H9 (cell line): Measurements from ENCODE around the gene LIPT1. TPM values are rescaled to one million over a fixed set of nuclear protein-coding genes. Genes with fewer than 3 reads are reported as not detected.

Source experiments
- DNase-seq: peaks from one replicate; pipeline ENCODE4 v3.0.0-alpha.2; 2017
- H2AFZ ChIP-seq: one replicate; pipeline ENCODE4 v1.6.1; 2013; ENCODE audit warnings: mild to moderate bottlenecking, low read length, control low read depth, moderate library complexity
- H2AK5ac ChIP-seq: 2 replicates; pipeline ENCODE4 v1.6.1; 2013; ENCODE audit warnings: low read length, control low read depth, mixed read lengths; ENCODE audit not compliant: insufficient read length
- H2BK120ac ChIP-seq: one replicate; pipeline ENCODE4 v1.6.1; 2013; ENCODE audit warnings: low read depth, mild to moderate bottlenecking, low read length, control low read depth, inconsistent platforms; ENCODE audit not compliant: poor library complexity, severe bottlenecking
- H2BK12ac ChIP-seq: 2 replicates; pipeline ENCODE4 v1.6.1; 2013; ENCODE audit warnings: low read length, control low read depth, mixed read lengths, low read depth; ENCODE audit not compliant: insufficient read length
- H2BK15ac ChIP-seq: 2 replicates; pipeline ENCODE4 v1.6.1; 2013; ENCODE audit warnings: low read depth, low read length, control low read depth
- H2BK20ac ChIP-seq: one replicate; pipeline ENCODE4 v1.6.1; 2013; ENCODE audit warnings: low read depth, mild to moderate bottlenecking, low read length, control low read depth, inconsistent platforms; ENCODE audit not compliant: poor library complexity, severe bottlenecking
- H2BK5ac ChIP-seq: 2 replicates; pipeline ENCODE4 v1.6.1; 2013; ENCODE audit warnings: low read length, control low read depth, mixed read lengths; ENCODE audit not compliant: insufficient read length
- H3K14ac ChIP-seq: 2 replicates; pipeline ENCODE4 v1.6.1; 2013; ENCODE audit warnings: low read length, control low read depth; ENCODE audit not compliant: insufficient read depth
- H3K18ac ChIP-seq: 2 replicates; pipeline ENCODE4 v1.6.1; 2013; ENCODE audit warnings: low read depth, mild to moderate bottlenecking, mixed read lengths, low read length, control low read depth; ENCODE audit not compliant: insufficient read length
- H3K23ac ChIP-seq: 2 replicates; pipeline ENCODE4 v1.6.1; 2013; ENCODE audit warnings: low read length, control low read depth, mixed read lengths, low read depth; ENCODE audit not compliant: insufficient read length
- H3K23me2 ChIP-seq: 2 replicates; pipeline ENCODE4 v1.6.1; 2013; ENCODE audit warnings: low read depth, mild to moderate bottlenecking, mixed read lengths, low read length, control low read depth; ENCODE audit not compliant: insufficient read length, poor library complexity, severe bottlenecking
- H3K27ac ChIP-seq: 2 replicates; pipeline ENCODE4 v1.5.1; 2013; ENCODE audit warnings: low read length, control low read depth, mixed read lengths, low read depth; ENCODE audit not compliant: insufficient read length
- H3K27me3 ChIP-seq: 2 replicates; pipeline ENCODE4 v1.6.1; 2013; ENCODE audit warnings: low read length, control low read depth, inconsistent platforms; ENCODE audit not compliant: insufficient read depth
- H3K4ac ChIP-seq: 2 replicates; pipeline ENCODE4 v1.6.1; 2013; ENCODE audit warnings: low read depth, mild to moderate bottlenecking, control low read depth, inconsistent platforms, low read length, moderate library complexity
- H3K4me1 ChIP-seq: 2 replicates; pipeline ENCODE4 v1.6.1; 2013; ENCODE audit warnings: low read length, control low read depth, inconsistent platforms; ENCODE audit not compliant: insufficient read depth
- H3K4me2 ChIP-seq: 2 replicates; pipeline ENCODE4 v1.6.1; 2013; ENCODE audit warnings: low read length, control low read depth, mixed read lengths; ENCODE audit not compliant: insufficient read length, insufficient read depth
- H3K56ac ChIP-seq: 2 replicates; pipeline ENCODE4 v1.6.1; 2013; ENCODE audit warnings: low read depth, mild to moderate bottlenecking, mixed read lengths, low read length, control low read depth; ENCODE audit not compliant: insufficient read length
- H3K79me1 ChIP-seq: 2 replicates; pipeline ENCODE4 v1.6.1; 2013; ENCODE audit warnings: low read depth, mild to moderate bottlenecking, moderate library complexity, low read length, control low read depth, inconsistent platforms; ENCODE audit not compliant: insufficient read depth, poor library complexity, severe bottlenecking
- H3K79me2 ChIP-seq: 2 replicates; pipeline ENCODE4 v1.6.1; 2013; ENCODE audit warnings: low read length, control low read depth, inconsistent platforms; ENCODE audit not compliant: insufficient read depth
- H3K9ac ChIP-seq: 2 replicates; pipeline ENCODE4 v1.6.1; 2013; ENCODE audit warnings: low read length, control low read depth, mixed read lengths; ENCODE audit not compliant: insufficient read length; ENCODE audit errors: extremely low read depth
- H3K9me3 ChIP-seq: one replicate; pipeline ENCODE4 v1.6.1; 2013; ENCODE audit warnings: low read depth, low read length, inconsistent platforms; ENCODE audit not compliant: control insufficient read depth
- H3T11ph ChIP-seq: one replicate; pipeline ENCODE4 v1.6.1; 2013; ENCODE audit warnings: mild to moderate bottlenecking, low read length, control low read depth, inconsistent platforms
- H4K20me1 ChIP-seq: one replicate; pipeline ENCODE4 v1.6.1; 2013; ENCODE audit not compliant: control insufficient read depth, insufficient read length, insufficient read depth
- H4K5ac ChIP-seq: 2 replicates; pipeline ENCODE4 v1.6.1; 2013; ENCODE audit warnings: low read depth, mild to moderate bottlenecking, mixed read lengths, low read length, control low read depth; ENCODE audit not compliant: insufficient read length
- H4K8ac ChIP-seq: replicated peaks from 2 replicates; pipeline ENCODE4 v1.6.1; 2013; ENCODE audit warnings: low read length, control low read depth, mixed read lengths, low read depth; ENCODE audit not compliant: insufficient read length
- H4K91ac ChIP-seq: 2 replicates; pipeline ENCODE4 v1.6.1; 2013; ENCODE audit warnings: low read depth, mild to moderate bottlenecking, moderate library complexity, mixed read lengths, low read length, control low read depth; ENCODE audit not compliant: insufficient read length
- H3K27ac Mint-ChIP-seq, 3 experiments: 2 replicates in 2 of 3; 3 replicates in 1 of 3; pipeline ENCODE4 v1.8.0; 2020 to 2021; ENCODE audit warnings: mixed read lengths in 3 of 3, mild to moderate bottlenecking in 1 of 3, moderate library complexity in 1 of 3
- H3K27me3 Mint-ChIP-seq: 2 replicates; pipeline ENCODE4 v1.8.0; 2021; ENCODE audit warnings: low read depth, mild to moderate bottlenecking, moderate library complexity, mixed read lengths
- H3K36me3 Mint-ChIP-seq, 3 experiments: 2 replicates in 2 of 3; 3 replicates in 1 of 3; pipeline ENCODE4 v1.8.0; 2020 to 2021; ENCODE audit warnings: low read depth in 3 of 3, mixed read lengths in 3 of 3; ENCODE audit not compliant: insufficient read depth in 1 of 3
- H3K4me1 Mint-ChIP-seq, 2 experiments: 2 replicates each; pipeline ENCODE4 v1.8.0; 2020; ENCODE audit warnings: mixed read lengths in 2 of 2
- H3K4me3 Mint-ChIP-seq, 2 experiments: 2 replicates in 1 of 2; 3 replicates in 1 of 2; pipeline ENCODE4 v1.8.0; 2020 to 2021; ENCODE audit warnings: mild to moderate bottlenecking in 2 of 2, mixed read lengths in 2 of 2, moderate library complexity in 1 of 2
- H3K9me3 Mint-ChIP-seq, 2 experiments: 2 replicates in 1 of 2; 3 replicates in 1 of 2; pipeline ENCODE4 v1.8.0; 2020; ENCODE audit warnings: mild to moderate bottlenecking in 2 of 2, mixed read lengths in 2 of 2, moderate library complexity in 1 of 2
- WGBS: extraction: QIAGEN DNeasy Blood & Tissue Kit; methylation state at CpG from one replicate; pipeline ENCODE4 v1.1.7; 2013; ENCODE audit warnings: missing lambda C conversion rate, low lambda C conversion rate, mixed read lengths; ENCODE audit not compliant: insufficient read length; ENCODE audit errors: extremely low coverage; 5-methylcytosine and 5-hydroxymethylcytosine counted together
- total RNA-seq: library from RNA; stranded (reverse); gene quantifications from 2 replicates; pipeline ENCODE4 v1.2.1, GENCODE V29; 2021
- TF ChIP-seq, protein P1 (sequence below): fragments of 200-600 bp; sonication (generic); conservative IDR thresholded peaks from 3 replicates; pipeline ENCODE4 v1.8.0; 2021; ENCODE audit warnings: antibody characterized with exemption, mild to moderate bottlenecking

Gene LIPT1
- total RNA-seq, 1 experiment from 2014 or later = 6.4 TPM

- no CpG with 5 or more reads among the region's 1 CpG for WGBS
Observed at GRCh38 chr2:99111945-99112344, 42.8 kb upstream of the LIPT1 start.

More at GRCh38 chr2:99111945-99112344, 42.8 kb upstream of the LIPT1 start:
- H2BK15ac ChIP-seq = no peak overlapping the region
- no peak overlapping the region for H3K9ac ChIP-seq
- no peak overlapping the region for H2AK5ac ChIP-seq
- H3K56ac ChIP-seq = no peak overlapping the region
- H3K27ac ChIP-seq = no peak overlapping the region
- no peak for DNase-seq
- H3K18ac ChIP-seq = no peak overlapping the region
- H4K20me1 ChIP-seq = no peaks in the 10 kb centered on the region
- Mint-ChIP-seq H3K9me3 (no peaks in the 10 kb centered on the region), H3K4me3 (no peak overlapping the region), H3K4me1 (peaks cover 2% of the 10 kb centered on the region in 2 experiments; a peak in 3 of 4 replicates), H3K27me3 (no peaks in the 10 kb centered on the region), H3K27ac (no peak overlapping the region; a peak in 1 of 7 replicates), H3K36me3 (no peaks in the 10 kb centered on the region)
- no peak overlapping the region for H2BK20ac ChIP-seq
- H4K8ac ChIP-seq = no peak overlapping the region
- H4K91ac ChIP-seq = no peak overlapping the region
- H2BK5ac ChIP-seq = no peak overlapping the region
- no peak overlapping the region for H3K23ac ChIP-seq
- no peaks in the 10 kb centered on the region for H3K9me3 ChIP-seq
- no peak overlapping the region for H2BK12ac ChIP-seq
- H3K4me1 ChIP-seq = no peaks in the 10 kb centered on the region
- no peaks in the 10 kb centered on the region for H3K79me2 ChIP-seq
- H3T11ph ChIP-seq = no peak overlapping the region
- H3K14ac ChIP-seq = no peak overlapping the region
- H3K4me2 ChIP-seq = no peak overlapping the region
- H3K4ac ChIP-seq = no peak overlapping the region
- H3K27me3 ChIP-seq = no peaks in the 10 kb centered on the region
- no peak overlapping the region for H4K5ac ChIP-seq
- H2BK120ac ChIP-seq = no peak overlapping the region
- H2AFZ ChIP-seq = no peak overlapping the region
- TF ChIP-seq, protein P1, sequence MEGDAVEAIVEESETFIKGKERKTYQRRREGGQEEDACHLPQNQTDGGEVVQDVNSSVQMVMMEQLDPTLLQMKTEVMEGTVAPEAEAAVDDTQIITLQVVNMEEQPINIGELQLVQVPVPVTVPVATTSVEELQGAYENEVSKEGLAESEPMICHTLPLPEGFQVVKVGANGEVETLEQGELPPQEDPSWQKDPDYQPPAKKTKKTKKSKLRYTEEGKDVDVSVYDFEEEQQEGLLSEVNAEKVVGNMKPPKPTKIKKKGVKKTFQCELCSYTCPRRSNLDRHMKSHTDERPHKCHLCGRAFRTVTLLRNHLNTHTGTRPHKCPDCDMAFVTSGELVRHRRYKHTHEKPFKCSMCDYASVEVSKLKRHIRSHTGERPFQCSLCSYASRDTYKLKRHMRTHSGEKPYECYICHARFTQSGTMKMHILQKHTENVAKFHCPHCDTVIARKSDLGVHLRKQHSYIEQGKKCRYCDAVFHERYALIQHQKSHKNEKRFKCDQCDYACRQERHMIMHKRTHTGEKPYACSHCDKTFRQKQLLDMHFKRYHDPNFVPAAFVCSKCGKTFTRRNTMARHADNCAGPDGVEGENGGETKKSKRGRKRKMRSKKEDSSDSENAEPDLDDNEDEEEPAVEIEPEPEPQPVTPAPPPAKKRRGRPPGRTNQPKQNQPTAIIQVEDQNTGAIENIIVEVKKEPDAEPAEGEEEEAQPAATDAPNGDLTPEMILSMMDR = no peak
- H3K23me2 ChIP-seq = no peaks in the 10 kb centered on the region
- no peaks in the 10 kb centered on the region for H3K79me1 ChIP-seq
